ENCODE data around the gene DAAM2.

The DAAM2 gene

GRCh38 chr6:39884696-39885095 lies 92.5 kb downstream of the DAAM2 start:
- no peak for DNase-seq (ENCODE audit: low read depth in 1 of 2, low spot score in 1 of 2)

GRCh38 chr6:39885691-39886090 lies 93.5 kb downstream of the DAAM2 start:
- no peak for DNase-seq (ENCODE audit: low read depth in 1 of 2, low spot score in 1 of 2)

GRCh38 chr6:39886871-39887270 lies 94.7 kb downstream of the DAAM2 start:
- DNase-seq (ENCODE audit: low read depth in 1 of 2, low spot score in 1 of 2), result no peak

GRCh38 chr6:39887692-39888450 lies 95.7 kb downstream of the DAAM2 start:
- DNase-seq (ENCODE audit: low read depth in 1 of 2, low spot score in 1 of 2), result no peak

- DNase-seq (ENCODE audit: low read depth in 1 of 2, low spot score in 1 of 2), result no peak
Measured at GRCh38 chr6:39889229-39889628, 97.1 kb downstream of the DAAM2 start.

GRCh38 chr6:39891353-39891752 lies 99.2 kb downstream of the DAAM2 start:
- no peak for DNase-seq (ENCODE audit: low read depth in 1 of 2, low spot score in 1 of 2)

- no peak for DNase-seq (ENCODE audit: low read depth in 1 of 2, low spot score in 1 of 2)
Measured at GRCh38 chr6:39891976-39892375, 99.8 kb downstream of the DAAM2 start.

GRCh38 chr6:39892490-39893129 lies 100.4 kb downstream of the DAAM2 start:
- DNase-seq (ENCODE audit: low read depth in 1 of 2, low spot score in 1 of 2), result no peak

GRCh38 chr6:39893286-39893685 lies 101.1 kb downstream of the DAAM2 start:
- DNase-seq (ENCODE audit: low read depth in 1 of 2, low spot score in 1 of 2), result no peak

- DNase-seq (ENCODE audit: low read depth in 1 of 2, low spot score in 1 of 2), result no peak
Measured at GRCh38 chr6:39896701-39897100, 104.5 kb downstream of the DAAM2 start.

- no peak for DNase-seq (ENCODE audit: low read depth in 1 of 2, low spot score in 1 of 2)
Measured at GRCh38 chr6:39897698-39898097, 105.5 kb downstream of the DAAM2 start.

GRCh38 chr6:39898625-39899024 lies 106.4 kb downstream of the DAAM2 start:
- DNase-seq (ENCODE audit: low read depth in 1 of 2, low spot score in 1 of 2), result no peak

GRCh38 chr6:39899554-39900295 lies 107.5 kb downstream of the DAAM2 start:
- DNase-seq (ENCODE audit: low read depth in 1 of 2, low spot score in 1 of 2), result no peak

- DNase-seq (ENCODE audit: low read depth in 1 of 2, low spot score in 1 of 2), result no peak
Measured at GRCh38 chr6:39901116-39901655, 109.0 kb downstream of the DAAM2 start.

- no peak for DNase-seq (ENCODE audit: low read depth in 1 of 2, low spot score in 1 of 2)
Measured at GRCh38 chr6:39901670-39902069, 109.5 kb downstream of the DAAM2 start.

- no peak for DNase-seq (ENCODE audit: low read depth in 1 of 2, low spot score in 1 of 2)
Measured at GRCh38 chr6:39902136-39902535, 110.0 kb downstream of the DAAM2 start.

GRCh38 chr6:39902786-39903465 lies 110.8 kb downstream of the DAAM2 start:
- no peak for DNase-seq (ENCODE audit: low read depth in 1 of 2, low spot score in 1 of 2)

GRCh38 chr6:39903656-39904055 lies 111.5 kb downstream of the DAAM2 start:
- no peak for DNase-seq (ENCODE audit: low read depth in 1 of 2, low spot score in 1 of 2)

- DNase-seq (ENCODE audit: low read depth in 1 of 2, low spot score in 1 of 2), result no peak
Measured at GRCh38 chr6:39904946-39905639, 112.9 kb downstream of the DAAM2 start.

- DNase-seq (ENCODE audit: low read depth in 1 of 2, low spot score in 1 of 2), result no peak
Measured at GRCh38 chr6:39905640-39905975, 113.4 kb downstream of the DAAM2 start.

GRCh38 chr6:39906318-39906761 lies 114.2 kb downstream of the DAAM2 start:
- DNase-seq (ENCODE audit: low read depth in 1 of 2, low spot score in 1 of 2), result no peak
